ENCODE measurements around the gene OR52E4.

Gene OR52E4

GRCh38 chr11:5837695-5838094 is 42.7 kb upstream of the OR52E4 start:
- ATAC-seq (ENCODE audit: insufficient read depth, low read depth) (no peak), DNase-seq (no peak)
- H3K9me3 ChIP-seq (ENCODE audit: insufficient read depth, low read length, severe bottlenecking) = no peaks in the 10 kb centered on the region
- H3K4me2 ChIP-seq (ENCODE audit: insufficient read depth, low read length) = no peak overlapping the region
- H3K9ac ChIP-seq (ENCODE audit: low read depth, low read length) = no peak overlapping the region
- no peaks in the 10 kb centered on the region for H3K27me3 ChIP-seq (ENCODE audit: insufficient read depth, low read length, poor library complexity)
- H3K4me3 ChIP-seq (ENCODE audit: low read depth in 1 of 2, low read length in 2 of 2) = no peak overlapping the region
- H3K79me2 ChIP-seq (ENCODE audit: insufficient read depth, low read length) = no peaks in the 10 kb centered on the region
- TF ChIP-seq CTCF (IDR thresholded peaks at IDR 0.05; ENCODE audit: borderline replicate concordance, extremely low read depth, low read length, poor library complexity, severe bottlenecking) = no peak
- H4K20me1 ChIP-seq (ENCODE audit: insufficient read depth, low read length) = no peaks in the 10 kb centered on the region
- H3K27ac ChIP-seq (ENCODE audit: low read length) = no peak overlapping the region
- no peaks in the 10 kb centered on the region for H3K4me1 ChIP-seq (ENCODE audit: insufficient read depth, low read length)
- no peak overlapping the region for H2AFZ ChIP-seq (ENCODE audit: low read depth, low read length)
- H3K36me3 ChIP-seq (ENCODE audit: insufficient read depth, low read length) = no peaks in the 10 kb centered on the region

DNA sequence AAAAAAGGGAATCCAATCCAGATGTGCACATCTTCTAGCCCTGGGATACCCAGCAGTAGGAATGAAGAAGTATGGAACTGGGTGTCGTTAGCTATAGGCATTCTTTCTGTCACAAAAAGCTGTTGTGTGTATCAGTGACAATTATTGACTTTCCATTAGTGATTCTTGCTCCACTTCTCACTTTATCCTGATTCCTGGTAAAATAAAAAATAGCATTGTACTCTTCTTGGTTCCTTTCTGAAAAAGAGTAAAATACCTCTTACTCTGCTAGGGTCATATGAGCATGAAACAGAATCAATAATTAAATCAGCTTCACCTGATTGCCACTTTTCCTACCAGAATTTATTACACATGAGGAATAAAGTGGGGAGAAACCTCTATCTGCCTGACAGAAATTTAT is 38.6 kb upstream of the OR52E4 start, which contains the start of gene OR52E6:
Gene OR52E6 (minus strand): TSS at position 101 of the 400 bp plus-strand sequence. CDS start 0 bp downstream, at position 101.
- Histone ChIP-seq H4K20me1 (ENCODE audit: insufficient read depth, low read length) (no peaks in the 10 kb centered on the region), H3K9me3 (ENCODE audit: insufficient read depth, low read length, severe bottlenecking) (no peaks in the 10 kb centered on the region), H3K4me3 (ENCODE audit: low read depth in 1 of 2, low read length in 2 of 2) (no peak within 1 kb of the TSS), H3K36me3 (ENCODE audit: insufficient read depth, low read length) (no peaks in the 10 kb centered on the region), H3K79me2 (ENCODE audit: insufficient read depth, low read length) (no peaks in the 10 kb centered on the region), H3K27ac (ENCODE audit: low read length) (no peak within 1 kb of the TSS), H3K4me1 (ENCODE audit: insufficient read depth, low read length) (no peaks in the 10 kb centered on the region), H3K27me3 (ENCODE audit: insufficient read depth, low read length, poor library complexity) (peaks cover 2% of the 10 kb centered on the region), H3K4me2 (ENCODE audit: insufficient read depth, low read length) (no peak within 1 kb of the TSS), H2AFZ (ENCODE audit: low read depth, low read length) (no peak within 1 kb of the TSS), H3K9ac (ENCODE audit: low read depth, low read length) (no peak within 1 kb of the TSS)
- ATAC-seq (ENCODE audit: insufficient read depth, low read depth) = no peak
- DNase-seq = no peak
- no peak for TF ChIP-seq CTCF (IDR thresholded peaks at IDR 0.05; ENCODE audit: borderline replicate concordance, extremely low read depth, low read length, poor library complexity, severe bottlenecking)
- no peak for TF ChIP-seq EZH2 (IDR thresholded peaks at IDR 0.05; ENCODE audit: borderline replicate concordance, low read depth, low read length, severe bottlenecking)

GRCh38 chr11:5846701-5847100 is 33.7 kb upstream of the OR52E4 start:
- no peak overlapping the region for H2AFZ ChIP-seq (ENCODE audit: low read depth, low read length)
- ATAC-seq (ENCODE audit: insufficient read depth, low read depth) = no peak

More at GRCh38 chr11:5846701-5847100, 33.7 kb upstream of the OR52E4 start:
- Histone ChIP-seq H3K36me3 (ENCODE audit: insufficient read depth, low read length) (no peaks in the 10 kb centered on the region), H3K79me2 (ENCODE audit: insufficient read depth, low read length) (no peaks in the 10 kb centered on the region), H3K4me1 (ENCODE audit: insufficient read depth, low read length) (no peaks in the 10 kb centered on the region), H3K4me3 (ENCODE audit: low read depth in 1 of 2, low read length in 2 of 2) (no peak overlapping the region), H3K9ac (ENCODE audit: low read depth, low read length) (no peak overlapping the region), H3K27me3 (ENCODE audit: insufficient read depth, low read length, poor library complexity) (peaks cover 2% of the 10 kb centered on the region), H4K20me1 (ENCODE audit: insufficient read depth, low read length) (no peaks in the 10 kb centered on the region), H3K9me3 (ENCODE audit: insufficient read depth, low read length, severe bottlenecking) (no peaks in the 10 kb centered on the region), H3K4me2 (ENCODE audit: insufficient read depth, low read length) (no peak overlapping the region), H3K27ac (ENCODE audit: low read length) (no peak overlapping the region)
- TF ChIP-seq EZH2 (IDR thresholded peaks at IDR 0.05; ENCODE audit: borderline replicate concordance, low read depth, low read length, severe bottlenecking) (no peak), CTCF (IDR thresholded peaks at IDR 0.05; ENCODE audit: borderline replicate concordance, extremely low read depth, low read length, poor library complexity, severe bottlenecking) (no peak)
- no peak for DNase-seq

Data from DND-41 (cell line).